Liver (tissue), 9 donors: ENCODE measurements around the gene PSME3IP1. TPM values are rescaled to one million over a fixed set of nuclear protein-coding genes. Genes with fewer than 3 reads are reported as not detected.

ENCODE experiments used
- DNase-seq: peaks from one replicate; pipeline ENCODE4 v3.0.0-alpha.2; 2017; ENCODE audit warnings: low spot score
- H3K27ac ChIP-seq, 2 donors: one replicate each; pipeline ENCODE4 v1.7.0; 2013; ENCODE audit warnings: inconsistent platforms in 2 of 2, low read length in 2 of 2, control low read depth in 1 of 2, low read depth in 1 of 2, mild to moderate bottlenecking in 1 of 2
- H3K27me3 ChIP-seq, 4 donors: one replicate each; pipeline versions ENCODE4 v1.6.1 to v1.7.0; 2013; ENCODE audit warnings: low read length in 3 of 4, inconsistent platforms in 1 of 4, mild to moderate bottlenecking in 1 of 4, moderate library complexity in 1 of 4; ENCODE audit not compliant: control insufficient read depth in 4 of 4, insufficient read depth in 4 of 4
- H3K36me3 ChIP-seq, 4 donors: one replicate each; pipeline versions ENCODE4 v1.6.1 to v1.7.0; 2013; ENCODE audit warnings: low read length in 3 of 4, mild to moderate bottlenecking in 3 of 4, low read depth in 1 of 4, moderate library complexity in 1 of 4; ENCODE audit not compliant: control insufficient read depth in 4 of 4, insufficient read depth in 3 of 4
- H3K4me1 ChIP-seq, 4 donors: one replicate each; pipeline versions ENCODE4 v1.6.1 to v1.7.0; 2013; ENCODE audit warnings: low read length in 3 of 4, mild to moderate bottlenecking in 3 of 4, moderate library complexity in 1 of 4; ENCODE audit not compliant: control insufficient read depth in 4 of 4, insufficient read depth in 4 of 4
- H3K4me3 ChIP-seq, 3 donors: one replicate each; pipeline versions ENCODE4 v1.6.1 to v1.7.0; 2013; ENCODE audit warnings: low read length in 3 of 3, control low read depth in 1 of 3, low read depth in 1 of 3, mild to moderate bottlenecking in 1 of 3
- H3K9ac ChIP-seq, 2 donors: one replicate each; pipeline ENCODE4 v1.7.0; 2013; ENCODE audit warnings: low read length in 2 of 2, mild to moderate bottlenecking in 2 of 2, moderate library complexity in 2 of 2, control low read depth in 1 of 2, low read depth in 1 of 2
- H3K9me3 ChIP-seq, 4 donors: one replicate each; pipeline versions ENCODE4 v1.6.1 to v1.7.0; 2013; ENCODE audit warnings: low read length in 3 of 4; ENCODE audit not compliant: control insufficient read depth in 4 of 4
- ATF3 ChIP-seq: IDR thresholded peaks from 2 replicates; pipeline ENCODE4 v1.6.1; 2016; ENCODE audit warnings: antibody characterized with exemption
- CTCF ChIP-seq: fragments of 150-350 bp; IDR thresholded peaks from 2 replicates; pipeline ENCODE4 v1.5.1; 2017; ENCODE audit warnings: improper control_type of control experiment, low read depth, low read length; ENCODE audit not compliant: missing input control
- EGR1 ChIP-seq, 2 donors: IDR thresholded peaks; 2 replicates each; pipeline ENCODE4 v1.6.1; 2016 to 2018; ENCODE audit warnings: antibody characterized with exemption in 2 of 2, low read depth in 2 of 2
- FOXA1 ChIP-seq: IDR thresholded peaks from 2 replicates; pipeline ENCODE4 v1.6.1; 2016; ENCODE audit warnings: antibody characterized with exemption
- FOXA2 ChIP-seq: IDR thresholded peaks from 2 replicates; pipeline ENCODE4 v1.6.1; 2016; ENCODE audit warnings: antibody characterized with exemption
- GABPA ChIP-seq, 2 donors: IDR thresholded peaks in 1 of 2; conservative IDR thresholded peaks in 1 of 2; 2 replicates each; pipeline ENCODE4 v1.6.1; 2016; ENCODE audit warnings: antibody characterized with exemption in 2 of 2, mild to moderate bottlenecking in 1 of 2, moderate library complexity in 1 of 2
- HNF4A ChIP-seq, 2 donors: conservative IDR thresholded peaks; 2 replicates each; pipeline ENCODE4 v1.6.1; 2016; ENCODE audit warnings: antibody characterized with exemption in 2 of 2, mild to moderate bottlenecking in 2 of 2
- HNF4G ChIP-seq: IDR thresholded peaks from 2 replicates; pipeline ENCODE4 v1.6.1; 2016; ENCODE audit warnings: antibody characterized with exemption
- JUND ChIP-seq, 2 donors: IDR thresholded peaks; 2 replicates each; pipeline ENCODE4 v1.6.1; 2016; ENCODE audit warnings: antibody characterized with exemption in 2 of 2
- MAX ChIP-seq: IDR thresholded peaks from 2 replicates; pipeline ENCODE4 v1.6.1; 2016; ENCODE audit warnings: antibody characterized with exemption
- NR2F2 ChIP-seq: IDR thresholded peaks from 2 replicates; pipeline ENCODE4 v1.6.1; 2016; ENCODE audit warnings: antibody characterized with exemption
- RAD21 ChIP-seq, 2 donors: IDR thresholded peaks; 2 replicates each; pipeline ENCODE4 v1.6.1; 2016; ENCODE audit warnings: antibody characterized with exemption in 2 of 2, mild to moderate bottlenecking in 2 of 2
- REST ChIP-seq: IDR thresholded peaks from 2 replicates; pipeline ENCODE4 v1.6.1; 2016; ENCODE audit warnings: antibody characterized with exemption, mild to moderate bottlenecking
- RXRA ChIP-seq, 2 donors: IDR thresholded peaks; 2 replicates each; pipeline ENCODE4 v1.6.1; 2017 to 2018; ENCODE audit warnings: antibody characterized with exemption in 2 of 2, mild to moderate bottlenecking in 1 of 2
- SP1 ChIP-seq: IDR thresholded peaks from 2 replicates; pipeline ENCODE4 v1.6.1; 2018; ENCODE audit warnings: antibody characterized with exemption, mild to moderate bottlenecking
- TAF1 ChIP-seq: conservative IDR thresholded peaks from 2 replicates; pipeline ENCODE4 v1.6.1; 2016; ENCODE audit warnings: antibody characterized with exemption, mild to moderate bottlenecking
- YY1 ChIP-seq: IDR thresholded peaks from 2 replicates; pipeline ENCODE4 v1.6.1; 2016; ENCODE audit warnings: antibody characterized with exemption, mild to moderate bottlenecking
- ZBTB33 ChIP-seq: IDR thresholded peaks from 2 replicates; pipeline ENCODE4 v1.6.1; 2016; ENCODE audit warnings: antibody characterized with exemption
- WGBS: extraction: QIAGEN DNeasy Blood & Tissue Kit; methylation state at CpG from one replicate; pipeline ENCODE4 v1.1.7; 2013; 5-methylcytosine and 5-hydroxymethylcytosine counted together
- polyA plus RNA-seq, 2 donors: library from polyadenylated mRNA; stranded (reverse) in 1 of 2; unstranded in 1 of 2; fragments of 200-250 nt in 1 of 2; fragments of >200 nt in 1 of 2; fragmentation: Nextera tagmentation in 1 of 2; extraction: Ambion mirVana in 1 of 2; gene quantifications; one replicate each; pipeline versions ENCODE4 v1.2.1 to v1.2.3, GENCODE V29; 2013 to 2015
- total RNA-seq, 2 donors: library from RNA; depleted of rRNA; stranded (reverse); fragments of >200 nt; gene quantifications; one replicate each; pipeline ENCODE4 v1.2.3, GENCODE V29; 2014
- donor health status: healthy.
- donor health status: healthy.
- donor health status: healthy.
- donor health status: healthy.
- donor health status: healthy.

The PSME3IP1 gene
- total and polyA plus RNA-seq, 4 donors = 25.0 to 34.7 (median 25.8) TPM

- 89% methylated on average over 14 of the region's 14 CpGs for WGBS
- H3K36me3 ChIP-seq = no peaks in the 10 kb centered on the region
- H3K9ac ChIP-seq = no peak overlapping the region
- no peaks in the 10 kb centered on the region for H3K27me3 ChIP-seq
- peaks cover 0 to 8% (median 0%) of the 10 kb centered on the region in 4 donors for H3K4me1 ChIP-seq
- DNase-seq = no peak
- no peaks in the 10 kb centered on the region for H3K9me3 ChIP-seq
- no peak overlapping the region for H3K4me3 ChIP-seq
- TF ChIP-seq TAF1 (no peak), EGR1 (IDR thresholded peaks at IDR 0.05; ENCODE audit: low read depth in 2 of 2) (no peak), RXRA (IDR thresholded peaks at IDR 0.05) (no peak), RAD21 (IDR thresholded peaks at IDR 0.05) (no peak), CTCF (no peak), REST (no peak), ZBTB33 (no peak), GABPA (IDR thresholded peaks at IDR 0.05 in 1 of 2, conservative IDR thresholded peaks at IDR 0.05 in 1 of 2) (no peak), FOXA1 (no peak), YY1 (no peak), JUND (IDR thresholded peaks at IDR 0.05) (no peak), SP1 (no peak), HNF4A (conservative IDR thresholded peaks at IDR 0.05) (no peak), MAX (no peak), FOXA2 (no peak), NR2F2 (no peak), HNF4G (no peak), ATF3 (no peak)
- H3K27ac ChIP-seq = no peak overlapping the region
These were observed 48.8 kb downstream of the PSME3IP1 start for GRCh38 chr16:57137043-57137442.
